ENCODE measurements around the gene KIRREL3.

DNA sequence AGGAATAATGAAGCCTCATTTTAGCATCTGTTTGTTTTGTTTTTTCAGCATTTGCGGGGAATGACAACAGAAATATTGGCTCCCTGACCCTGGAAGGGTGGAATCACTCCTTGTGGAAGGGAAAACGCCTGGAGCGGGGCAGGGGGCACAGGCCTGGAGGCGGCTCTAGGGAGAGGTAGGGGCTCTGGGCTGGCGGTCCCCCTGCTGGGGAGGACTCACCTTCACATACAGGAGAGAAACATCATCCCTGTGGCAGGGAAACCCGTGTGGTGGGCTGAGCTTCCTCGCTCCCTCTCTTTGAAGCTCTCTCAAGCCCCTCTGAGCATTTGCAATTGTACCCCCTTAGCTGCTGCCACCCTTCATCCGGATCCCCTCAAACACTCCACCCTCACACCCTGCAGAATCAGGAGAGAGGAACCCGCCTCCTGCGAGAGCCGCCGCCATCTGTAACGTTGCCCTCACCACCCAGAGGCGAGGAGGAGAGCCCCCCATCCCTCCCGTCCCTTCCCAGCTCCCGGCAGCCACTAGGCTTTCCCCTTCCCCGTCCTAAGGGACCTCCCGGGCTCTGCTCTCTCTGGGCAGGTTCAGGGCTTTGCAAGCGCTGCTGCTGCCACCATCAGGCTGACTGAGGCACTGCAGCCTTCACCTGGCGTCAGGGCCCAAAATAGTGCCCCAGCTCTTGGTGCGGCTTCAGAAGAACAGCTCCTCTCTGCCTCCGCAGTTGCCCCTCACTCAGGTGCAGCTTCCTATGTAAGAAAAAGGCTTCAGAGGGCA lies 10.4 kb downstream of the KIRREL3 start:
- TF ChIP-seq, protein P1, sequence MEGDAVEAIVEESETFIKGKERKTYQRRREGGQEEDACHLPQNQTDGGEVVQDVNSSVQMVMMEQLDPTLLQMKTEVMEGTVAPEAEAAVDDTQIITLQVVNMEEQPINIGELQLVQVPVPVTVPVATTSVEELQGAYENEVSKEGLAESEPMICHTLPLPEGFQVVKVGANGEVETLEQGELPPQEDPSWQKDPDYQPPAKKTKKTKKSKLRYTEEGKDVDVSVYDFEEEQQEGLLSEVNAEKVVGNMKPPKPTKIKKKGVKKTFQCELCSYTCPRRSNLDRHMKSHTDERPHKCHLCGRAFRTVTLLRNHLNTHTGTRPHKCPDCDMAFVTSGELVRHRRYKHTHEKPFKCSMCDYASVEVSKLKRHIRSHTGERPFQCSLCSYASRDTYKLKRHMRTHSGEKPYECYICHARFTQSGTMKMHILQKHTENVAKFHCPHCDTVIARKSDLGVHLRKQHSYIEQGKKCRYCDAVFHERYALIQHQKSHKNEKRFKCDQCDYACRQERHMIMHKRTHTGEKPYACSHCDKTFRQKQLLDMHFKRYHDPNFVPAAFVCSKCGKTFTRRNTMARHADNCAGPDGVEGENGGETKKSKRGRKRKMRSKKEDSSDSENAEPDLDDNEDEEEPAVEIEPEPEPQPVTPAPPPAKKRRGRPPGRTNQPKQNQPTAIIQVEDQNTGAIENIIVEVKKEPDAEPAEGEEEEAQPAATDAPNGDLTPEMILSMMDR (IDR thresholded peaks at IDR 0.05), result peak; percentile 97
- TF ChIP-seq TAF1 (IDR thresholded peaks at IDR 0.05; ENCODE audit: borderline replicate concordance, low read depth, low read length) (no peak), EZH2phosphoT487 (IDR thresholded peaks at IDR 0.05; ENCODE audit: borderline replicate concordance, low read depth) (no peak), SIN3A (IDR thresholded peaks at IDR 0.05; ENCODE audit: borderline replicate concordance, low read depth, low read length) (no peak)

Data from SK-N-SH (cell line).